K562 (cell line): ENCODE results near the gene DIPK1A. TPM values are rescaled to one million over a fixed set of nuclear protein-coding genes. Genes with fewer than 3 reads are reported as not detected.
A peak's percentile ranks its signal among the peaks of the same experiment; 100 is the strongest.

Source experiments
- ATF7 ChIP-seq: fragments of 450-650 bp; IDR thresholded peaks from 2 replicates; pipeline ENCODE4 v1.7.1; 2014; ENCODE audit warnings: mild to moderate bottlenecking, moderate library complexity
- C11orf30 ChIP-seq: fragments of 450-650 bp; IDR thresholded peaks from 2 replicates; pipeline ENCODE4 v1.6.1; 2016; ENCODE audit warnings: low read depth, mild to moderate bottlenecking
- CCNT2 ChIP-seq: IDR thresholded peaks from 2 replicates; pipeline ENCODE4 v1.6.1; 2011; ENCODE audit warnings: borderline replicate concordance, low read depth, mild to moderate bottlenecking, moderate library complexity, mixed read lengths, low read length; ENCODE audit not compliant: insufficient read length; ENCODE audit errors: extremely low read depth
- CGGBP1 ChIP-seq: fragments of 250-450 bp; sonication (Bioruptor Pico); IDR thresholded peaks from 2 replicates; pipeline ENCODE4 v1.9.0; 2021; ENCODE audit warnings: mild to moderate bottlenecking
- DNMT1 ChIP-seq: fragments of 450-650 bp; IDR thresholded peaks from 2 replicates; pipeline ENCODE4 v1.6.1; 2016; ENCODE audit warnings: antibody characterized with exemption, mild to moderate bottlenecking
- ETV5 ChIP-seq: sonication (generic); formaldehyde crosslinking; IDR thresholded peaks from 2 replicates; pipeline ENCODE4 v1.4.0; 2020; ENCODE audit warnings: low read depth, mild to moderate bottlenecking, missing genetic modification reagents
- HNRNPK ChIP-seq: fragments of 200-400 bp; formaldehyde crosslinking; IDR thresholded peaks from one replicate; pipeline ENCODE4 v1.6.1; 2018; ENCODE audit warnings: mild to moderate bottlenecking, low read depth, low read length; ENCODE audit not compliant: poor library complexity, severe bottlenecking
- KLF1 ChIP-seq: fragments of 450-650 bp; IDR thresholded peaks from 2 replicates; pipeline ENCODE4 v1.6.1; 2016; ENCODE audit warnings: missing genetic modification characterization, missing compliant biosample characterization
- MAFG ChIP-seq: fragments of 450-650 bp; conservative IDR thresholded peaks from 2 replicates; pipeline ENCODE4 v1.6.1; 2016; ENCODE audit warnings: missing genetic modification characterization, missing compliant biosample characterization
- MTA3 ChIP-seq: fragments of 450-650 bp; formaldehyde crosslinking; IDR thresholded peaks from 2 replicates; pipeline ENCODE4 v1.6.1; 2017; ENCODE audit warnings: mild to moderate bottlenecking, borderline replicate concordance
- NFXL1 ChIP-seq: fragments of 450-650 bp; formaldehyde crosslinking; IDR thresholded peaks from 2 replicates; pipeline ENCODE4 v1.4.0; 2021; ENCODE audit warnings: mild to moderate bottlenecking
- NRF1 ChIP-seq, 2 experiments: fragments of 450-650 bp; IDR thresholded peaks in 1 of 2; conservative IDR thresholded peaks in 1 of 2; 2 replicates each; pipeline ENCODE4 v1.6.1; 2014; ENCODE audit warnings: mild to moderate bottlenecking in 2 of 2
- POLR2B ChIP-seq: fragments of 450-650 bp; IDR thresholded peaks from 2 replicates; pipeline ENCODE4 v1.6.1; 2018; ENCODE audit warnings: low read depth; ENCODE audit not compliant: partially characterized antibody
- POLR2G ChIP-seq: fragments of 200-400 bp; formaldehyde crosslinking; IDR thresholded peaks from 2 replicates; pipeline ENCODE4 v1.6.1; 2017; ENCODE audit warnings: low read depth, mild to moderate bottlenecking, antibody characterized with exemption, low read length, moderate library complexity
- PRPF4 ChIP-seq: fragments of 200-400 bp; formaldehyde crosslinking; IDR thresholded peaks from one replicate; pipeline ENCODE4 v1.6.1; 2017; ENCODE audit warnings: low read length, low read depth, mild to moderate bottlenecking; ENCODE audit not compliant: insufficient read depth, poor library complexity, severe bottlenecking
- TSC22D4 ChIP-seq: fragments of 450-650 bp; IDR thresholded peaks from 2 replicates; pipeline ENCODE4 v1.6.1; 2016; ENCODE audit warnings: missing genetic modification characterization, missing biosample characterization, control low read depth
- USF1 ChIP-seq: sonication (generic); formaldehyde crosslinking; IDR thresholded peaks from 2 replicates; pipeline ENCODE4 v1.9.0; 2022; ENCODE audit warnings: mild to moderate bottlenecking, missing genetic modification reagents
- ZNF146 ChIP-seq: IDR thresholded peaks from one replicate; pipeline ENCODE4 v1.6.1; 2018; ENCODE audit warnings: missing compliant biosample characterization; ENCODE audit not compliant: unreplicated experiment
- ZNF408 ChIP-seq: fragments of 250-450 bp; sonication (Bioruptor Pico); IDR thresholded peaks from 2 replicates; pipeline ENCODE4 v1.4.0; 2020; ENCODE audit warnings: low read depth, mild to moderate bottlenecking, moderate library complexity
- ZNF668 ChIP-seq: fragments of 250-450 bp; sonication (Bioruptor Pico); IDR thresholded peaks from 2 replicates; pipeline ENCODE4 v1.8.0; 2022; ENCODE audit warnings: mild to moderate bottlenecking, inconsistent platforms
- ZNF717 ChIP-seq: fragments of 250-450 bp; sonication (Bioruptor Pico); IDR thresholded peaks from 2 replicates; pipeline ENCODE4 v1.5.0; 2021
- ZSCAN32 ChIP-seq: fragments of 450-650 bp; formaldehyde crosslinking; IDR thresholded peaks from 2 replicates; pipeline ENCODE4 v1.4.0; 2020; ENCODE audit warnings: mild to moderate bottlenecking, moderate library complexity
- polyA plus RNA-seq, 8 experiments: library from polyadenylated mRNA; depleted of rRNA in 4 of 8; stranded (reverse) in 5 of 8; unstranded in 3 of 8; fragments of >200 nt; fragmentation: Nextera tagmentation in 2 of 8; fragmentation: Illumina TruSeq in 1 of 8; extraction: Ambion mirVana in 2 of 8; extraction: Trizol in 1 of 8; gene quantifications; 2 replicates each; pipeline versions ENCODE4 v1.2.1 to v1.2.3, GENCODE V29; 2011 to 2014; ENCODE audit warnings: inconsistent platforms in 1 of 8, missing spikeins in 1 of 8
- total RNA-seq, 7 experiments: library from RNA; depleted of rRNA in 6 of 7; stranded (reverse); fragments of >200 nt in 6 of 7; fragmentation: Illumina TruSeq in 2 of 7; extraction: Trizol in 2 of 7; gene quantifications; 2 replicates each; pipeline versions ENCODE4 v1.2.1 to v1.2.3, GENCODE V29; 2011 to 2021; ENCODE audit warnings: low replicate concordance in 1 of 7
- TF ChIP-seq, protein P1 (sequence below): fragments of 450-650 bp; conservative IDR thresholded peaks from 2 replicates; pipeline ENCODE4 v1.6.1; 2016; ENCODE audit warnings: missing genetic modification characterization, low read depth, mild to moderate bottlenecking, control low read depth, missing compliant biosample characterization
- TF ChIP-seq, protein P2 (sequence below): fragments of 450-650 bp; formaldehyde crosslinking; IDR thresholded peaks from 2 replicates; pipeline ENCODE4 v1.4.0; 2020; ENCODE audit warnings: mild to moderate bottlenecking
- TF ChIP-seq, protein P3 (sequence below): sonication (generic); formaldehyde crosslinking; IDR thresholded peaks from 2 replicates; pipeline ENCODE4 v1.8.0; 2022; ENCODE audit warnings: missing genetic modification reagents, mild to moderate bottlenecking, borderline replicate concordance

The DIPK1A gene
- total and polyA plus RNA-seq, 9 of the 15 experiments (the other 6 are each of a cell fraction or from before 2014, with no cell fraction given): 0.54 to 2.5 (median 1.3) TPM

GRCh38 chr1:92961131-92961895 is at the start of gene DIPK1A (continued):
- TF ChIP-seq POLR2G (peak; percentile 88), TSC22D4 (tag) (no peak), USF1 (CRISPR knock-in tag) (no peak), ATF7 (peak; percentile 25; the same call in 1 of the 2 replicates), DNMT1 (no peak), NRF1 (conservative IDR thresholded peaks at IDR 0.05 in 1 of 2, IDR thresholded peaks at IDR 0.05 in 1 of 2) (peak; percentile 31 to 58; a peak in 2 of 4 replicates), CCNT2 (no peak), ZNF668 (CRISPR knock-in tag) (no peak), C11orf30 (no peak), NFXL1 (CRISPR knock-in tag) (no peak), KLF1 (no peak), ZNF717 (no peak), POLR2B (peak; percentile 45), MAFG (tag) (no peak), ZNF146 (no peak), ZSCAN32 (CRISPR knock-in tag) (no peak), CGGBP1 (0 out of 2 replicates have a peak, but pooled peaks have one; percentile 36), ZNF408 (CRISPR knock-in tag) (no peak), PRPF4 (no peak), MTA3 (peak; percentile 71; the same call in 1 of the 2 replicates), ETV5 (CRISPR knock-in tag) (peak; percentile 35; the same call in 1 of the 2 replicates), HNRNPK (no peak)
- TF ChIP-seq, protein P1, sequence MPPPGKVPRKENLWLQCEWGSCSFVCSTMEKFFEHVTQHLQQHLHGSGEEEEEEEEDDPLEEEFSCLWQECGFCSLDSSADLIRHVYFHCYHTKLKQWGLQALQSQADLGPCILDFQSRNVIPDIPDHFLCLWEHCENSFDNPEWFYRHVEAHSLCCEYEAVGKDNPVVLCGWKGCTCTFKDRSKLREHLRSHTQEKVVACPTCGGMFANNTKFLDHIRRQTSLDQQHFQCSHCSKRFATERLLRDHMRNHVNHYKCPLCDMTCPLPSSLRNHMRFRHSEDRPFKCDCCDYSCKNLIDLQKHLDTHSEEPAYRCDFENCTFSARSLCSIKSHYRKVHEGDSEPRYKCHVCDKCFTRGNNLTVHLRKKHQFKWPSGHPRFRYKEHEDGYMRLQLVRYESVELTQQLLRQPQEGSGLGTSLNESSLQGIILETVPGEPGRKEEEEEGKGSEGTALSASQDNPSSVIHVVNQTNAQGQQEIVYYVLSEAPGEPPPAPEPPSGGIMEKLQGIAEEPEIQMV (tag): no peak
- TF ChIP-seq, protein P2, sequence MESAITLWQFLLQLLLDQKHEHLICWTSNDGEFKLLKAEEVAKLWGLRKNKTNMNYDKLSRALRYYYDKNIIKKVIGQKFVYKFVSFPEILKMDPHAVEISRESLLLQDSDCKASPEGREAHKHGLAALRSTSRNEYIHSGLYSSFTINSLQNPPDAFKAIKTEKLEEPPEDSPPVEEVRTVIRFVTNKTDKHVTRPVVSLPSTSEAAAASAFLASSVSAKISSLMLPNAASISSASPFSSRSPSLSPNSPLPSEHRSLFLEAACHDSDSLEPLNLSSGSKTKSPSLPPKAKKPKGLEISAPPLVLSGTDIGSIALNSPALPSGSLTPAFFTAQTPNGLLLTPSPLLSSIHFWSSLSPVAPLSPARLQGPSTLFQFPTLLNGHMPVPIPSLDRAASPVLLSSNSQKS: no peak
- TF ChIP-seq, protein P3, sequence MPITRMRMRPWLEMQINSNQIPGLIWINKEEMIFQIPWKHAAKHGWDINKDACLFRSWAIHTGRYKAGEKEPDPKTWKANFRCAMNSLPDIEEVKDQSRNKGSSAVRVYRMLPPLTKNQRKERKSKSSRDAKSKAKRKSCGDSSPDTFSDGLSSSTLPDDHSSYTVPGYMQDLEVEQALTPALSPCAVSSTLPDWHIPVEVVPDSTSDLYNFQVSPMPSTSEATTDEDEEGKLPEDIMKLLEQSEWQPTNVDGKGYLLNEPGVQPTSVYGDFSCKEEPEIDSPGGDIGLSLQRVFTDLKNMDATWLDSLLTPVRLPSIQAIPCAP (CRISPR knock-in tag): no peak
